Common myeloid progenitor, CD34-positive (primary cell): ENCODE results near the gene RPS27L.
A peak's percentile ranks its signal among the peaks of the same experiment; 100 is the strongest.

Experiments used
- CTCF ChIA-PET: fragments of 350-600 bp; sonication (Branson Sonifier 250); formaldehyde crosslinking; loops from one replicate; lab custom pipeline; 2021; ENCODE audit warnings: antibody characterized with exemption; lab: Charles Lee
- POLR2A ChIA-PET: fragments of 350-600 bp; sonication (Branson Sonifier 250); formaldehyde crosslinking; loops from one replicate; lab custom pipeline; 2021; ENCODE audit warnings: antibody characterized with exemption; lab: Charles Lee
- DNase-seq, 3 donors: peaks; one replicate each; pipeline versions ENCODE4 v3.0.0 to v3.0.0-alpha.2; 2013
- H3K27ac ChIP-seq, 2 experiments: 1 replicate in 1 of 2; 2 replicates in 1 of 2; pipeline ENCODE4 v1.7.0; 2013; ENCODE audit warnings: inconsistent platforms in 2 of 2, low read length in 2 of 2, mild to moderate bottlenecking in 2 of 2, low read depth in 1 of 2, moderate library complexity in 1 of 2; ENCODE audit not compliant: severe bottlenecking in 2 of 2, insufficient read depth in 1 of 2, poor library complexity in 1 of 2
- H3K27me3 ChIP-seq, 5 experiments: replicated peaks in 2 of 5; 1 replicate in 3 of 5; 2 replicates in 2 of 5; pipeline versions ENCODE4 v1.6.1 to v1.7.0; 2013; ENCODE audit warnings: low read length in 4 of 5, mild to moderate bottlenecking in 2 of 5, moderate library complexity in 2 of 5, inconsistent platforms in 1 of 5; ENCODE audit not compliant: insufficient read depth in 5 of 5, control insufficient read depth in 4 of 5
- H3K36me3 ChIP-seq, 4 experiments: 1 replicate in 2 of 4; 2 replicates in 2 of 4; pipeline versions ENCODE4 v1.6.1 to v1.7.0; 2013; ENCODE audit warnings: low read length in 3 of 4, control low read depth in 1 of 4, mild to moderate bottlenecking in 1 of 4; ENCODE audit not compliant: control insufficient read depth in 4 of 4, insufficient read depth in 4 of 4
- H3K4me1 ChIP-seq, 4 experiments: 1 replicate in 3 of 4; 2 replicates in 1 of 4; pipeline versions ENCODE4 v1.6.1 to v1.7.1; 2013; ENCODE audit warnings: low read length in 3 of 4, mild to moderate bottlenecking in 3 of 4, control low read depth in 1 of 4, inconsistent platforms in 1 of 4, moderate library complexity in 1 of 4; ENCODE audit not compliant: control insufficient read depth in 4 of 4, insufficient read depth in 4 of 4; ENCODE audit errors: control extremely low read depth in 1 of 4
- H3K4me3 ChIP-seq, 7 experiments: 1 replicate in 4 of 7; 2 replicates in 3 of 7; pipeline versions ENCODE4 v1.5.1 to v1.7.0; 2013; ENCODE audit warnings: mild to moderate bottlenecking in 7 of 7, low read length in 6 of 7, moderate library complexity in 6 of 7, inconsistent platforms in 2 of 7, low read depth in 2 of 7, control low read depth in 1 of 7; ENCODE audit not compliant: insufficient read depth in 4 of 7, control insufficient read depth in 1 of 7; ENCODE audit errors: extremely low read depth in 1 of 7
- H3K9me3 ChIP-seq, 5 experiments: 1 replicate in 4 of 5; 2 replicates in 1 of 5; pipeline versions ENCODE4 v1.6.1 to v1.7.1; 2013; ENCODE audit warnings: low read length in 4 of 5, mild to moderate bottlenecking in 2 of 5, inconsistent platforms in 1 of 5, low read depth in 1 of 5, moderate library complexity in 1 of 5; ENCODE audit not compliant: control insufficient read depth in 4 of 5, insufficient read depth in 2 of 5; ENCODE audit errors: control extremely low read depth in 1 of 5
- WGBS: methylation state at CpG from one replicate; pipeline ENCODE4 v1.1.5; 2013; ENCODE audit not compliant: insufficient coverage; 5-methylcytosine and 5-hydroxymethylcytosine counted together

The RPS27L gene

DNA sequence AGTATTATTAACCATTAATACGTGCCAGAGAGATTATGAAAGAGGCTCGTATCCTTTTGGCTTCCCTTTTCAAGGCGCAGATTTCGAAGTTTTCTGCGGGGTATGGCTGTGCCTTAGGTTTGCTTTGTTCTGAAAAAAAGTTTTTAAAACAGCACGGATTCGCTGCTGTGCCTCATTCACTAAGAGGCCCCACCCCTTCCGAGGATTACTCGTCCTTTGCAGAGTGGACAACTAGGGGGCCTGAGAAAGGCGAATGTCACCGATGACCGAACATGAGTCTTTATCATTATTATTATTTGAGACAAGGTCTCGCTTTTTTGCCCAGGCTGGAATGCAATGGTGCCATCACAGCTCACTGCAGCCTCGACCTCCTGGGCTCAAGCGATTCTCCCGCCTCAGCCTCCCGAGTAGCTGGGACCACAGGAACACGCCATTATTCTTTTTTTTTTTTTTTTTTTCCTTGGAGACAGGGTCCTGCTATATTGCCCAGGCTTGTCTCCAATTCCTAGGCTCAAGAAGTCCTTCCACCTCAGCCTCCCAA lies 684 bp upstream of the RPS27L start:
- peak; percentile 53 to 82 (median 78) for DNase-seq
- WGBS, result 14% methylated on average over 14 of the region's 18 CpGs
- ChIA-PET CTCF (interaction anchor here (0.9 to 1.6 kb wide), 4 partner anchors 11 to 118 kb away, joined by 3 to 6 read pairs (median 3); no protein-coding TSS in a partner anchor), POLR2A (interaction anchor here (1.0 to 1.3 kb wide), 3 partner anchors 17 to 31 kb away, joined by 3 to 4 read pairs (median 3); partner anchors contain the start of gene RAB8B)
- Histone ChIP-seq H3K9me3 (no peaks in the 10 kb centered on the region), H3K27ac (peak overlapping the region; percentile 61 to 89), H3K4me3 (peak overlapping the region; percentile 83 to 98 (median 97)), H3K27me3 (no peaks in the 10 kb centered on the region), H3K36me3 (peaks cover 0 to 9% (median 2%) of the 10 kb centered on the region in 4 experiments), H3K4me1 (peaks cover 7 to 22% (median 13%) of the 10 kb centered on the region in 4 experiments)

DNA sequence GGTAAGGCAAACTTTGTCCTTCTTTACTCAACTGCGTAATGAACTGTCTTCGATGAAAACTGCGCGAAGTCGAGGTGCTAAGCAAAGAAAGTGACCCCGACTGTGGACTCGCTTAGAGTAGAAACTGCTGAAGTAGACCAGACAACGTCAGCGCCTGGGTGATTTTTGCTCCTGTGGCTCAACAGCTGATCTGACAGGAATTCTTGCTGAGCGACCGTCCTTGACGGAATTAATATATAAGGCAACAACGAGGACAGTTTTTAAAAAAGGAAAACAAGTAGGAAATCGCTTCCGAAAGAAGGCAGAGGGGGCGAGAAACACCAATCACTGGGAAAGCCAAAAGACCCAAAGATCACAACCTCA lies 541 bp downstream of the RPS27L start:
- H3K27ac ChIP-seq, result peak overlapping the region; percentile 38 to 89
- 0% methylated on average over 13 of the region's 16 CpGs for WGBS
- H3K4me1 ChIP-seq, result peaks cover 7 to 22% (median 13%) of the 10 kb centered on the region in 4 experiments
- ChIA-PET POLR2A (interaction anchor here (1.1 to 1.3 kb wide), 2 partner anchors 18 to 21 kb away, joined by 3 to 4 read pairs; no protein-coding TSS in a partner anchor), CTCF (interaction anchor here (0.9 to 1.6 kb wide), 3 partner anchors 10 to 119 kb away, joined by 3 to 6 read pairs (median 3); no protein-coding TSS in a partner anchor)
- H3K4me3 ChIP-seq, result peak overlapping the region; percentile 83 to 98 (median 97)
- DNase-seq, result peak; percentile 3 to 43 (median 42)
- H3K36me3 ChIP-seq, result peaks cover 0 to 15% (median 7%) of the 10 kb centered on the region in 4 experiments
- no peaks in the 10 kb centered on the region for H3K27me3 ChIP-seq
- no peaks in the 10 kb centered on the region for H3K9me3 ChIP-seq

- ChIA-PET CTCF (interaction anchor here (1.1 to 1.6 kb wide), 2 partner anchors 9 to 19 kb away, joined by 5 to 6 read pairs; no protein-coding TSS in a partner anchor), POLR2A (interaction anchor here (1.3 kb wide), 1 partner anchor 19 kb away, joined by 3 read pairs; no protein-coding TSS in a partner anchor)
- whole genome bisulfite sequencing, result 16% methylated on average over 8 of the region's 10 CpGs
These were observed 1.1 kb downstream of the RPS27L start for GRCh38 chr15:63156086-63156710.

GRCh38 chr15:63155486-63155885 lies 1.8 kb downstream of the RPS27L start:
- no peak for DNase-seq
- Histone ChIP-seq H3K27ac (no peak overlapping the region), H3K4me1 (peaks cover 9 to 22% (median 14%) of the 10 kb centered on the region in 4 experiments), H3K9me3 (no peaks in the 10 kb centered on the region), H3K27me3 (no peaks in the 10 kb centered on the region), H3K36me3 (peaks cover 0 to 19% (median 7%) of the 10 kb centered on the region in 4 experiments), H3K4me3 (peak overlapping the region in 2 of 7 experiments; percentile 83 to 98)
- POLR2A ChIA-PET, result no interaction called here
- CTCF ChIA-PET, result interaction anchor here (1.1 kb wide), 1 partner anchor 20 kb away, joined by 5 read pairs; no protein-coding TSS in a partner anchor
- 40% methylated on average over 1 of the region's 3 CpGs for WGBS

More at GRCh38 chr15:63156086-63156710, 1.1 kb downstream of the RPS27L start:
- H3K27ac ChIP-seq, result peak overlapping the region; percentile 38 to 89
- H3K9me3 ChIP-seq, result no peaks in the 10 kb centered on the region
- peaks cover 7 to 22% (median 13%) of the 10 kb centered on the region in 4 experiments for H3K4me1 ChIP-seq
- DNase-seq, result no peak
- H3K36me3 ChIP-seq, result peaks cover 0 to 19% (median 7%) of the 10 kb centered on the region in 4 experiments
- H3K27me3 ChIP-seq, result no peaks in the 10 kb centered on the region
- H3K4me3 ChIP-seq, result peak overlapping the region; percentile 83 to 98 (median 97)

- H3K9me3 ChIP-seq, result no peaks in the 10 kb centered on the region
- H3K36me3 ChIP-seq, result peaks cover 0 to 26% (median 9%) of the 10 kb centered on the region in 4 experiments
- no peaks in the 10 kb centered on the region for H3K27me3 ChIP-seq
- H3K27ac ChIP-seq, result no peak overlapping the region
- ChIA-PET POLR2A (no interaction called here), CTCF (no interaction called here)
- no peak overlapping the region for H3K4me3 ChIP-seq
- peaks cover 9 to 19% (median 11%) of the 10 kb centered on the region in 4 experiments for H3K4me1 ChIP-seq
- no peak for DNase-seq
- 80% methylated on average over 1 of the region's 1 CpG for WGBS
These were observed 5.6 kb downstream of the RPS27L start for GRCh38 chr15:63151665-63152064.

DNA sequence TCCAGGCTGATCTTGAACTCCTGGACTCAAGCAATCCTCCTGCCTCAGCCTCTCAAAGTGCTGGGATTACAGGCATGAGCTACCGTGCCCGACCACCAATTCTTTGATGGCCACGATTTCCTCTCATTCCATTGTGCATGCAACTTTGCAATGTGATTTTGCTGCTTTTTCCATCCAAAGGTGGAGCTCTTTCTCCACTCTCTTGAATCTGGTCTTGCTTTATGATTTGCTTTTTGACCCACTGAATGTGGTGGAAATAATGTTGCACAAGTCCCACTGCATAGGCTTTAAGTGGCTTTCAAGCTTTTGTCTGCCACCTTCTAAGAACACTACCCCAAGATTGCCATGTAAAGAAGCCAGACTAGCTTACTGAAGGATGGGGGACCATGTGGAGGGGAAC lies 10.6 kb downstream of the RPS27L start:
- peaks cover 0 to 3% (median 0%) of the 10 kb centered on the region in 5 experiments for H3K9me3 ChIP-seq
- POLR2A ChIA-PET, result interaction anchor here (1.1 kb wide), 1 partner anchor 8 kb away, joined by 4 read pairs; no protein-coding TSS in a partner anchor
- H3K27ac ChIP-seq, result no peak overlapping the region
- H3K4me1 ChIP-seq, result peaks cover 0 to 7% (median 3%) of the 10 kb centered on the region in 4 experiments
- no peaks in the 10 kb centered on the region for H3K27me3 ChIP-seq
- WGBS, result 39% methylated on average over 3 of the region's 3 CpGs
- no peak overlapping the region for H3K4me3 ChIP-seq
- CTCF ChIA-PET, result interaction anchor here (0.7 to 3.3 kb wide), 8 partner anchors 10 to 145 kb away, joined by 3 to 18 read pairs (median 5); partner anchors contain the start of gene RPS27L
- H3K36me3 ChIP-seq, result peaks cover 0 to 14% (median 2%) of the 10 kb centered on the region in 4 experiments
- DNase-seq, result peak in 2 of 3 donors; percentile 32 to 39
